OCI-LY7 (cell line): ENCODE measurements around the gene NCAM2. TPM values are rescaled to one million over a fixed set of nuclear protein-coding genes. Genes with fewer than 3 reads are reported as not detected.

Experiments used
- BruUV-seq: library from RNA; stranded (reverse); fragments of 400-500 nt; replicated peaks from 2 replicates; lab custom pipeline; 2021; lab: Mats Ljungman, UMichigan
- CTCF ChIA-PET: fragments of 300-600 bp; sonication (Branson Sonifier 250); formaldehyde crosslinking; loops from one replicate; lab custom pipeline; 2022; ENCODE audit warnings: antibody characterized with exemption; ENCODE audit not compliant: unreplicated experiment; lab: Charles Lee
- POLR2A ChIA-PET: fragments of 300-600 bp; sonication (Branson Sonifier 250); formaldehyde crosslinking; loops from one replicate; lab custom pipeline; 2022; ENCODE audit warnings: antibody characterized with exemption; lab: Charles Lee
- DNase-seq: peaks from one replicate; pipeline ENCODE4 v3.0.0-alpha.2; 2015; ENCODE audit warnings: low spot score
- H2AFZ ChIP-seq: fragments of 200-600 bp; sonication (generic), shearing (Covaris generic); 2 replicates; pipeline ENCODE4 v1.6.1; 2014; ENCODE audit warnings: mild to moderate bottlenecking, antibody characterized with exemption, low read length, moderate library complexity
- H3K27ac ChIP-seq: fragments of 200-600 bp; sonication (generic); 2 replicates; pipeline ENCODE4 v1.5.1; 2014; ENCODE audit warnings: mixed run types, low read depth, mild to moderate bottlenecking, moderate library complexity, low read length, inconsistent platforms; ENCODE audit not compliant: poor library complexity, severe bottlenecking
- H3K36me3 ChIP-seq: fragments of 200-600 bp; sonication (generic); 2 replicates; pipeline ENCODE4 v1.6.1; 2014; ENCODE audit warnings: mild to moderate bottlenecking, antibody characterized with exemption, low read length, moderate library complexity, mixed read lengths; ENCODE audit not compliant: insufficient read depth
- H3K4me1 ChIP-seq: fragments of 200-600 bp; sonication (generic); 2 replicates; pipeline ENCODE4 v1.5.1; 2014; ENCODE audit warnings: mild to moderate bottlenecking, low read length; ENCODE audit not compliant: insufficient read depth, poor library complexity, severe bottlenecking
- H3K4me2 ChIP-seq: fragments of 200-600 bp; sonication (generic); 2 replicates; pipeline ENCODE4 v1.6.1; 2014; ENCODE audit warnings: mild to moderate bottlenecking, low read length
- H3K4me3 ChIP-seq: fragments of 200-600 bp; sonication (generic); 2 replicates; pipeline ENCODE4 v1.5.1; 2014; ENCODE audit warnings: mild to moderate bottlenecking, low read depth, low read length; ENCODE audit not compliant: poor library complexity, severe bottlenecking
- H3K79me2 ChIP-seq: fragments of 200-600 bp; sonication (generic); 2 replicates; pipeline ENCODE4 v1.6.1; 2016; ENCODE audit warnings: low read depth, mild to moderate bottlenecking, low read length, moderate library complexity, mixed read lengths; ENCODE audit not compliant: insufficient read depth
- H3K9me2 ChIP-seq: fragments of 200-600 bp; sonication (generic); 2 replicates; pipeline ENCODE4 v1.6.1; 2016; ENCODE audit warnings: mild to moderate bottlenecking, low read length, mixed read lengths; ENCODE audit not compliant: insufficient read depth
- H3K9me3 ChIP-seq: fragments of 200-600 bp; sonication (generic); 2 replicates; pipeline ENCODE4 v1.6.1; 2014; ENCODE audit warnings: mild to moderate bottlenecking, mixed run types, low read length, mixed read lengths
- H4K20me1 ChIP-seq: fragments of 200-600 bp; sonication (generic); 2 replicates; pipeline ENCODE4 v1.6.1; 2014; ENCODE audit warnings: mild to moderate bottlenecking, antibody characterized with exemption, low read length, moderate library complexity, mixed read lengths; ENCODE audit not compliant: insufficient read depth
- EZH2phosphoT487 ChIP-seq: fragments of 200-600 bp; sonication (generic); IDR thresholded peaks from 2 replicates; pipeline ENCODE4 v1.6.1; 2018; ENCODE audit warnings: low read depth, borderline replicate concordance, mild to moderate bottlenecking, mixed run types, antibody characterized with exemption, low read length, moderate library complexity, mixed read lengths
- intact Hi-C: fragments of 100-400 bp; cut with micrococcal nuclease; formaldehyde crosslinking; loops from one replicate; pipeline ENCODE4 v1.10.0; 2022; ENCODE audit not compliant: unreplicated experiment
- total RNA-seq, 2 experiments: library from RNA; depleted of rRNA in 1 of 2; stranded (reverse); fragments of >200 nt in 1 of 2; shearing (Covaris generic) in 1 of 2; gene quantifications; 2 replicates each; pipeline ENCODE4 v1.2.3, GENCODE V29; 2014 to 2022
- TF ChIP-seq, protein P1 (sequence below): fragments of 200-600 bp; sonication (generic); conservative IDR thresholded peaks from 2 replicates; pipeline ENCODE4 v1.5.1; 2014; ENCODE audit warnings: mild to moderate bottlenecking, antibody characterized with exemption, low read length, moderate library complexity, mixed read lengths

NCAM2 gene
- total RNA-seq, 2 experiments from 2014 or later = not detected

DNA sequence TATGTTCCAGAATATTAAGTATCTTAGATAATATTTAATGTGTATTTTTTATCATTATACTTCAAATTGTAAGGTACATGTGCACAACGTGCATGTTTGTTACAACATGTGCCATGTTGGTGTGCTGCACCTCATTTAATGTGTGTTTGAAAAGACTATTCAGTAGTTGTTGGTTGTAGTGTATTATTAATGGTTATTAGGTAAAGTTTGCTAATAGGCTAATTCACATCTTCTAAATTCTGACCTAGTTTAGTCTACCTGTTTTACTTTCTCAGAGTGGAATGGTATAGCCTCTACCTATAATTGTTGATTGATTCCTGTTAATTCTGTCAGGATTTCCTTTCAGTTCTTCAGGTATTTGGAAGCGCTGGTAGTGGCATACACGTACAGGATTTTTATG is 153.0 kb downstream of the NCAM2 start:
- Histone ChIP-seq H3K4me1 (no peaks in the 10 kb centered on the region), H3K9me2 (no peaks in the 10 kb centered on the region), H3K36me3 (no peaks in the 10 kb centered on the region), H2AFZ (no peak overlapping the region), H3K9me3 (peaks cover 27% of the 10 kb centered on the region), H4K20me1 (no peaks in the 10 kb centered on the region), H3K4me3 (no peak overlapping the region), H3K27ac (no peak overlapping the region), H3K79me2 (no peaks in the 10 kb centered on the region), H3K4me2 (no peak overlapping the region)
- intact Hi-C loops = no loop called here
- DNase-seq = no peak
- CTCF ChIA-PET = no interaction called here
- TF ChIP-seq, protein P1, sequence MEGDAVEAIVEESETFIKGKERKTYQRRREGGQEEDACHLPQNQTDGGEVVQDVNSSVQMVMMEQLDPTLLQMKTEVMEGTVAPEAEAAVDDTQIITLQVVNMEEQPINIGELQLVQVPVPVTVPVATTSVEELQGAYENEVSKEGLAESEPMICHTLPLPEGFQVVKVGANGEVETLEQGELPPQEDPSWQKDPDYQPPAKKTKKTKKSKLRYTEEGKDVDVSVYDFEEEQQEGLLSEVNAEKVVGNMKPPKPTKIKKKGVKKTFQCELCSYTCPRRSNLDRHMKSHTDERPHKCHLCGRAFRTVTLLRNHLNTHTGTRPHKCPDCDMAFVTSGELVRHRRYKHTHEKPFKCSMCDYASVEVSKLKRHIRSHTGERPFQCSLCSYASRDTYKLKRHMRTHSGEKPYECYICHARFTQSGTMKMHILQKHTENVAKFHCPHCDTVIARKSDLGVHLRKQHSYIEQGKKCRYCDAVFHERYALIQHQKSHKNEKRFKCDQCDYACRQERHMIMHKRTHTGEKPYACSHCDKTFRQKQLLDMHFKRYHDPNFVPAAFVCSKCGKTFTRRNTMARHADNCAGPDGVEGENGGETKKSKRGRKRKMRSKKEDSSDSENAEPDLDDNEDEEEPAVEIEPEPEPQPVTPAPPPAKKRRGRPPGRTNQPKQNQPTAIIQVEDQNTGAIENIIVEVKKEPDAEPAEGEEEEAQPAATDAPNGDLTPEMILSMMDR = no peak
- no peak for TF ChIP-seq EZH2phosphoT487
- BruUV-seq = no TSS peak
- POLR2A ChIA-PET = no interaction called here

DNA sequence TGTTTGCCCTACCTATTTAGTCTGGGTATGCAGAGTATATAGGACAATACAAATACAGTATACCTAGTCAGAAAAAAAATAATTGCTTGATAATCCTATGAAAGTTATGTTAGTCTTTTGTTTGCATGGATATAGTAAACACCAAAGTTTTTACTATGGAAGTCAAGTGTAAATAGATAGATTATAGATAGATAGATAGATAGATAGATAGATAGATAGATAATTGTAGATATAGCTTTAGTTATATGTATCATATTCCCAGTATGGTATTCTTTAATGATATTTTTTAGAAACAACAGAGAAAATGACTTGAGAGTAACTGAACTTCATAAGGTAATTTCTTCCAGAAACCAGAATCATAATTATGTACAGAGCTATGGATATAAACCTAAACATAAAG is 158.2 kb downstream of the NCAM2 start:
- BruUV-seq = no TSS peak
- ChIA-PET CTCF (no interaction called here), POLR2A (no interaction called here)
- Histone ChIP-seq H3K9me3 (peaks cover 23% of the 10 kb centered on the region), H3K4me3 (no peak overlapping the region), H3K4me2 (no peak overlapping the region), H2AFZ (no peak overlapping the region), H3K79me2 (no peaks in the 10 kb centered on the region), H3K9me2 (no peaks in the 10 kb centered on the region), H4K20me1 (no peaks in the 10 kb centered on the region), H3K4me1 (no peaks in the 10 kb centered on the region), H3K36me3 (no peaks in the 10 kb centered on the region), H3K27ac (no peak overlapping the region)
- no peak for DNase-seq
- TF ChIP-seq, protein P1 = no peak
- TF ChIP-seq EZH2phosphoT487 = no peak
- intact Hi-C loops = no loop called here

DNA sequence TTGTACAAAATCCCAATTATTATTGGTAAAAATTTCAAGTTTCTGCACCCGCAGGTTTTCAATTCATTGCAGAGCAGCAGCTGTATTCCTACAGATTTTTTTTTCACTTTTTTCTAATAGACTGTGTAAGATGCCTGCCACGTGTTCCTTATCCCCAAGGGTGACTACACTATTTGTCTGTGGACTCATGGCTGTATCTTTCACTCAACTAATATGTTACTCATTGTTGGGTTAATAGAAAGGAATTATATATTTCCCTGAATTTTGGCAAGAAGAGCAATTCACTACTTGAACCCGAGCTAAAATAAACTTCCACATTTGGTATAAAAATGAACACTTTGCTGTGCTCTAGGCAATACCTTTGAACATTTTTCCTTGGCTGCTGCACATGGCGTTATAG is 158.7 kb downstream of the NCAM2 start:
- ChIA-PET POLR2A (no interaction called here), CTCF (no interaction called here)
- Histone ChIP-seq H3K79me2 (no peaks in the 10 kb centered on the region), H3K9me3 (peaks cover 23% of the 10 kb centered on the region), H3K36me3 (no peaks in the 10 kb centered on the region), H2AFZ (no peak overlapping the region), H3K27ac (no peak overlapping the region), H3K9me2 (no peaks in the 10 kb centered on the region), H3K4me1 (no peaks in the 10 kb centered on the region), H4K20me1 (no peaks in the 10 kb centered on the region), H3K4me2 (no peak overlapping the region), H3K4me3 (no peak overlapping the region)
- intact Hi-C loops = no loop called here
- no TSS peak for BruUV-seq
- no peak for TF ChIP-seq EZH2phosphoT487
- TF ChIP-seq, protein P1 = no peak
- DNase-seq = no peak
